Effector memory CD4-positive, alpha-beta T cell (primary cell): ENCODE results near the gene UCK2.

Experiments used
- DNase-seq, 3 donors: peaks; one replicate each; pipeline ENCODE4 v3.0.0-alpha.2; 2020
- H3K27ac ChIP-seq: 2 replicates; pipeline ENCODE4 v1.7.0; 2013; ENCODE audit warnings: mild to moderate bottlenecking, low read length, moderate library complexity; ENCODE audit not compliant: insufficient read depth, poor library complexity, severe bottlenecking
- H3K27me3 ChIP-seq: replicated peaks from 2 replicates; pipeline ENCODE4 v1.7.0; 2013; ENCODE audit warnings: mild to moderate bottlenecking, low read length; ENCODE audit not compliant: insufficient read depth, control insufficient read depth, poor library complexity, severe bottlenecking
- H3K36me3 ChIP-seq: 2 replicates; pipeline ENCODE4 v1.7.0; 2013; ENCODE audit warnings: mild to moderate bottlenecking, low read length, moderate library complexity; ENCODE audit not compliant: control insufficient read depth, insufficient read depth
- H3K4me1 ChIP-seq: 2 replicates; pipeline ENCODE4 v1.7.0; 2013; ENCODE audit warnings: low read length, mild to moderate bottlenecking; ENCODE audit not compliant: control insufficient read depth, insufficient read depth, poor library complexity, severe bottlenecking
- H3K4me3 ChIP-seq: 2 replicates; pipeline ENCODE4 v1.7.0; 2013; ENCODE audit warnings: low read length, low read depth, mild to moderate bottlenecking; ENCODE audit not compliant: insufficient read depth, poor library complexity, severe bottlenecking
- H3K9me3 ChIP-seq: 2 replicates; pipeline ENCODE4 v1.7.0; 2013; ENCODE audit warnings: mild to moderate bottlenecking, low read length, moderate library complexity; ENCODE audit not compliant: control insufficient read depth

UCK2 gene

GRCh38 chr1:165945911-165946310, 118.5 kb downstream of the UCK2 start:
- no peaks in the 10 kb centered on the region for H3K36me3 ChIP-seq
- H3K27me3 ChIP-seq = no peaks in the 10 kb centered on the region
- no peaks in the 10 kb centered on the region for H3K4me1 ChIP-seq
- no peak overlapping the region for H3K4me3 ChIP-seq
- no peaks in the 10 kb centered on the region for H3K9me3 ChIP-seq
- no peak for DNase-seq
- no peak overlapping the region for H3K27ac ChIP-seq

- DNase-seq = no peak
- Histone ChIP-seq H3K4me1 (no peaks in the 10 kb centered on the region), H3K27ac (no peak overlapping the region), H3K9me3 (no peaks in the 10 kb centered on the region), H3K27me3 (no peaks in the 10 kb centered on the region), H3K4me3 (no peak overlapping the region), H3K36me3 (no peaks in the 10 kb centered on the region)
Measured at GRCh38 chr1:165947797-165948455, 120.5 kb downstream of the UCK2 start.

- Histone ChIP-seq H3K36me3 (no peaks in the 10 kb centered on the region), H3K27me3 (no peaks in the 10 kb centered on the region), H3K9me3 (no peaks in the 10 kb centered on the region), H3K27ac (no peak overlapping the region), H3K4me1 (no peaks in the 10 kb centered on the region), H3K4me3 (no peak overlapping the region)
- DNase-seq = no peak
Measured at GRCh38 chr1:165949335-165950130, 122.1 kb downstream of the UCK2 start.

GRCh38 chr1:165954940-165955339, 127.5 kb downstream of the UCK2 start:
- Histone ChIP-seq H3K4me1 (no peaks in the 10 kb centered on the region), H3K27ac (no peak overlapping the region), H3K4me3 (no peak overlapping the region), H3K9me3 (no peaks in the 10 kb centered on the region), H3K27me3 (no peaks in the 10 kb centered on the region), H3K36me3 (no peaks in the 10 kb centered on the region)
- DNase-seq = no peak

- H3K4me3 ChIP-seq = no peak overlapping the region
- DNase-seq = no peak
- no peaks in the 10 kb centered on the region for H3K9me3 ChIP-seq
- no peak overlapping the region for H3K27ac ChIP-seq
- H3K27me3 ChIP-seq = no peaks in the 10 kb centered on the region
- H3K36me3 ChIP-seq = no peaks in the 10 kb centered on the region
- no peaks in the 10 kb centered on the region for H3K4me1 ChIP-seq
Measured at GRCh38 chr1:165958306-165958705, 130.9 kb downstream of the UCK2 start.

GRCh38 chr1:165960136-165960535, 132.7 kb downstream of the UCK2 start:
- H3K4me3 ChIP-seq = no peak overlapping the region

GRCh38 chr1:165960881-165961280, 133.5 kb downstream of the UCK2 start:
- no peak overlapping the region for H3K4me3 ChIP-seq
- no peaks in the 10 kb centered on the region for H3K4me1 ChIP-seq
- H3K9me3 ChIP-seq = no peaks in the 10 kb centered on the region
- no peaks in the 10 kb centered on the region for H3K27me3 ChIP-seq
- no peaks in the 10 kb centered on the region for H3K36me3 ChIP-seq
- no peak for DNase-seq
- H3K27ac ChIP-seq = no peak overlapping the region

More at GRCh38 chr1:165960136-165960535, 132.7 kb downstream of the UCK2 start:
- H3K27me3 ChIP-seq = no peaks in the 10 kb centered on the region
- no peak for DNase-seq
- no peak overlapping the region for H3K27ac ChIP-seq
- H3K4me1 ChIP-seq = no peaks in the 10 kb centered on the region
- H3K9me3 ChIP-seq = no peaks in the 10 kb centered on the region
- no peaks in the 10 kb centered on the region for H3K36me3 ChIP-seq
